Measurements from ENCODE around the gene ABCC1.

- TF ChIP-seq MXI1 (conservative IDR thresholded peaks at IDR 0.05; ENCODE audit: poor library complexity, severe bottlenecking), result no peak
- TF ChIP-seq EZH2 (IDR thresholded peaks at IDR 0.05; ENCODE audit: borderline replicate concordance, insufficient read depth, low read length, poor library complexity, severe bottlenecking), result no peak
- TF ChIP-seq, protein P1, sequence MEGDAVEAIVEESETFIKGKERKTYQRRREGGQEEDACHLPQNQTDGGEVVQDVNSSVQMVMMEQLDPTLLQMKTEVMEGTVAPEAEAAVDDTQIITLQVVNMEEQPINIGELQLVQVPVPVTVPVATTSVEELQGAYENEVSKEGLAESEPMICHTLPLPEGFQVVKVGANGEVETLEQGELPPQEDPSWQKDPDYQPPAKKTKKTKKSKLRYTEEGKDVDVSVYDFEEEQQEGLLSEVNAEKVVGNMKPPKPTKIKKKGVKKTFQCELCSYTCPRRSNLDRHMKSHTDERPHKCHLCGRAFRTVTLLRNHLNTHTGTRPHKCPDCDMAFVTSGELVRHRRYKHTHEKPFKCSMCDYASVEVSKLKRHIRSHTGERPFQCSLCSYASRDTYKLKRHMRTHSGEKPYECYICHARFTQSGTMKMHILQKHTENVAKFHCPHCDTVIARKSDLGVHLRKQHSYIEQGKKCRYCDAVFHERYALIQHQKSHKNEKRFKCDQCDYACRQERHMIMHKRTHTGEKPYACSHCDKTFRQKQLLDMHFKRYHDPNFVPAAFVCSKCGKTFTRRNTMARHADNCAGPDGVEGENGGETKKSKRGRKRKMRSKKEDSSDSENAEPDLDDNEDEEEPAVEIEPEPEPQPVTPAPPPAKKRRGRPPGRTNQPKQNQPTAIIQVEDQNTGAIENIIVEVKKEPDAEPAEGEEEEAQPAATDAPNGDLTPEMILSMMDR (IDR thresholded peaks at IDR 0.05; ENCODE audit: poor library complexity, severe bottlenecking), result no peak
- no peak for TF ChIP-seq TAF1 (IDR thresholded peaks at IDR 0.05; ENCODE audit: low read depth)
- no peak for TF ChIP-seq POLR2AphosphoS5 (IDR thresholded peaks at IDR 0.05)
- TF ChIP-seq, protein P2, sequence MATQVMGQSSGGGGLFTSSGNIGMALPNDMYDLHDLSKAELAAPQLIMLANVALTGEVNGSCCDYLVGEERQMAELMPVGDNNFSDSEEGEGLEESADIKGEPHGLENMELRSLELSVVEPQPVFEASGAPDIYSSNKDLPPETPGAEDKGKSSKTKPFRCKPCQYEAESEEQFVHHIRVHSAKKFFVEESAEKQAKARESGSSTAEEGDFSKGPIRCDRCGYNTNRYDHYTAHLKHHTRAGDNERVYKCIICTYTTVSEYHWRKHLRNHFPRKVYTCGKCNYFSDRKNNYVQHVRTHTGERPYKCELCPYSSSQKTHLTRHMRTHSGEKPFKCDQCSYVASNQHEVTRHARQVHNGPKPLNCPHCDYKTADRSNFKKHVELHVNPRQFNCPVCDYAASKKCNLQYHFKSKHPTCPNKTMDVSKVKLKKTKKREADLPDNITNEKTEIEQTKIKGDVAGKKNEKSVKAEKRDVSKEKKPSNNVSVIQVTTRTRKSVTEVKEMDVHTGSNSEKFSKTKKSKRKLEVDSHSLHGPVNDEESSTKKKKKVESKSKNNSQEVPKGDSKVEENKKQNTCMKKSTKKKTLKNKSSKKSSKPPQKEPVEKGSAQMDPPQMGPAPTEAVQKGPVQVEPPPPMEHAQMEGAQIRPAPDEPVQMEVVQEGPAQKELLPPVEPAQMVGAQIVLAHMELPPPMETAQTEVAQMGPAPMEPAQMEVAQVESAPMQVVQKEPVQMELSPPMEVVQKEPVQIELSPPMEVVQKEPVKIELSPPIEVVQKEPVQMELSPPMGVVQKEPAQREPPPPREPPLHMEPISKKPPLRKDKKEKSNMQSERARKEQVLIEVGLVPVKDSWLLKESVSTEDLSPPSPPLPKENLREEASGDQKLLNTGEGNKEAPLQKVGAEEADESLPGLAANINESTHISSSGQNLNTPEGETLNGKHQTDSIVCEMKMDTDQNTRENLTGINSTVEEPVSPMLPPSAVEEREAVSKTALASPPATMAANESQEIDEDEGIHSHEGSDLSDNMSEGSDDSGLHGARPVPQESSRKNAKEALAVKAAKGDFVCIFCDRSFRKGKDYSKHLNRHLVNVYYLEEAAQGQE (IDR thresholded peaks at IDR 0.05; ENCODE audit: borderline replicate concordance), result no peak
- TF ChIP-seq EP300 (conservative IDR thresholded peaks at IDR 0.05; ENCODE audit: poor library complexity, severe bottlenecking), result no peak
Observed at GRCh38 chr16:16126896-16127295, 177.5 kb downstream of the ABCC1 start.
